Erythroblast (primary cell): Measurements from ENCODE around the gene SLC19A3.
"Not testable (repeated sequence)": the region's sequence is repeated elsewhere in the genome, so short reads cannot be mapped to it uniquely, and the experiment has no call there.

Experiments
- DNase-seq, 2 experiments: peaks; one replicate each; lab custom pipeline; 2025; lab: John Stamatoyannopoulos, UW
- GATA1 ChIP-seq: IDR thresholded peaks from 2 replicates; pipeline ENCODE4 v1.6.1; 2011; ENCODE audit warnings: low read depth, mild to moderate bottlenecking, control low read depth, low read length, moderate library complexity
- POLR2A ChIP-seq: IDR thresholded peaks from 2 replicates; pipeline ENCODE4 v1.6.1; 2011; ENCODE audit warnings: mild to moderate bottlenecking, low read length

SLC19A3 gene

GRCh38 chr2:227671170-227671905 lies 46.5 kb downstream of the SLC19A3 start:
- DNase-seq: no peak
- TF ChIP-seq GATA1 (no peak), POLR2A (no peak)

- not testable (repeated sequence) for DNase-seq
Measured at GRCh38 chr2:227666631-227667170, 51.1 kb downstream of the SLC19A3 start, which contains the start of gene SCYGR5. Gene SCYGR5 (plus strand): TSS chr2:227666804. CDS start chr2:227666804, 0 bp downstream.

- TF ChIP-seq GATA1 (no peak), POLR2A (no peak)
- no peak for DNase-seq
Measured at GRCh38 chr2:227665189-227665940, 52.5 kb downstream of the SLC19A3 start.

- TF ChIP-seq GATA1: no peak
- TF ChIP-seq POLR2A: no peak
- no peak for DNase-seq
Measured at GRCh38 chr2:227661827-227662226, 56.0 kb downstream of the SLC19A3 start.

GRCh38 chr2:227661025-227661649 lies 56.7 kb downstream of the SLC19A3 start:
- TF ChIP-seq POLR2A (no peak), GATA1 (no peak)
- DNase-seq: no peak

GRCh38 chr2:227657199-227657845 lies 60.5 kb downstream of the SLC19A3 start:
- no peak for TF ChIP-seq GATA1
- no peak for TF ChIP-seq POLR2A
- no peak for DNase-seq

- peak in 1 of 2 experiments; percentile 20 for DNase-seq
- TF ChIP-seq GATA1: no peak
- no peak for TF ChIP-seq POLR2A
Measured at GRCh38 chr2:227655454-227655853, 62.4 kb downstream of the SLC19A3 start.

- no peak for TF ChIP-seq POLR2A
- TF ChIP-seq GATA1: no peak
- no peak for DNase-seq
Measured at GRCh38 chr2:227654426-227654825, 63.4 kb downstream of the SLC19A3 start.

- DNase-seq: no peak
- no peak for TF ChIP-seq GATA1
Measured at GRCh38 chr2:227653419-227653818, 64.4 kb downstream of the SLC19A3 start.

GRCh38 chr2:227643990-227644551 lies 73.8 kb downstream of the SLC19A3 start:
- TF ChIP-seq GATA1 (no peak), POLR2A (no peak)
- DNase-seq: no peak

GRCh38 chr2:227642656-227643055 lies 75.2 kb downstream of the SLC19A3 start:
- TF ChIP-seq GATA1 (no peak), POLR2A (no peak)
- no peak for DNase-seq

GRCh38 chr2:227634201-227634600 lies 83.6 kb downstream of the SLC19A3 start:
- no peak for TF ChIP-seq POLR2A
- no peak for TF ChIP-seq GATA1
- DNase-seq: no peak
